Activated T-cell treated with anti-CD3 and anti-CD28 coated beads, Interleukin-2, amount 50 U/mL, for 1 hour (primary cell): ENCODE measurements around the gene GABRQ.
"Not testable (repeated sequence)": the region's sequence is repeated elsewhere in the genome, so short reads cannot be mapped to it uniquely, and the experiment has no call there.

Source experiments
- DNase-seq: peaks from one replicate; pipeline ENCODE4 v3.0.0-alpha.2; 2020

GABRQ gene

GRCh38 chrX:152663086-152663485 is 25.4 kb downstream of the GABRQ start:
- DNase-seq, result no peak

GRCh38 chrX:152674135-152674534 is 36.4 kb downstream of the GABRQ start:
- no peak for DNase-seq

GRCh38 chrX:152674652-152675051 is 37.0 kb downstream of the GABRQ start:
- not testable (repeated sequence) for DNase-seq

GRCh38 chrX:152681012-152681411 is 43.3 kb downstream of the GABRQ start:
- not testable (repeated sequence) for DNase-seq

- not testable (repeated sequence) for DNase-seq
Observed at GRCh38 chrX:152697952-152698931, 60.5 kb downstream of the GABRQ start, which contains the start of gene MAGEA3. Gene MAGEA3, plus strand, starts transcription at chrX:152698794. Its CDS starts 2,039 bp downstream, at chrX:152700833.

- DNase-seq, result not testable (repeated sequence)
Observed at GRCh38 chrX:152700390-152700789, 62.7 kb downstream of the GABRQ start.

GRCh38 chrX:152706500-152706899 is 68.8 kb downstream of the GABRQ start:
- DNase-seq, result not testable (repeated sequence)
